Erythroblast (primary cell): Measurements from ENCODE around the gene LCK.

Experiments used
- GATA1 ChIP-seq: IDR thresholded peaks from 2 replicates; pipeline ENCODE4 v1.6.1; 2011; ENCODE audit warnings: low read depth, mild to moderate bottlenecking, control low read depth, low read length, moderate library complexity
- POLR2A ChIP-seq: IDR thresholded peaks from 2 replicates; pipeline ENCODE4 v1.6.1; 2011; ENCODE audit warnings: mild to moderate bottlenecking, low read length

- TF ChIP-seq POLR2A (no peak), GATA1 (no peak)
Observed at GRCh38 chr1:32291145-32291707, 40.2 kb downstream of the LCK start.
